Gastroesophageal sphincter (tissue), 4 donors: ENCODE data around the gene ZNF829. TPM values are rescaled to one million over a fixed set of nuclear protein-coding genes. Genes with fewer than 3 reads are reported as not detected.

ENCODE experiments used
- ATAC-seq: fragments of 150-250 bp; one replicate; pipeline ENCODE4 v1.9.1; 2016; ENCODE audit warnings: mild to moderate bottlenecking, moderate library complexity
- H3K27ac ChIP-seq, 4 donors: fragments of 200-600 bp; sonication (generic) in 3 of 4; 1 replicate in 3 of 4; 2 replicates in 1 of 4; pipeline ENCODE4 v1.5.1; 2016 to 2019
- H3K27me3 ChIP-seq: fragments of 200-600 bp; sonication (generic); one replicate; pipeline ENCODE4 v1.5.1; 2019
- H3K36me3 ChIP-seq, 2 donors: fragments of 200-600 bp; sonication (generic); one replicate each; pipeline ENCODE4 v1.5.1; 2019; ENCODE audit warnings: control low read depth in 1 of 2
- H3K4me1 ChIP-seq, 3 donors: fragments of 200-600 bp; sonication (generic); 1 replicate in 2 of 3; 2 replicates in 1 of 3; pipeline ENCODE4 v1.5.1; 2016 to 2019; ENCODE audit warnings: control low read depth in 2 of 3
- H3K4me3 ChIP-seq, 2 donors: fragments of 200-600 bp; sonication (generic); one replicate each; pipeline ENCODE4 v1.5.1; 2019; ENCODE audit warnings: mild to moderate bottlenecking in 1 of 2, moderate library complexity in 1 of 2
- H3K9me3 ChIP-seq, 3 donors: fragments of 200-600 bp; sonication (generic); one replicate each; pipeline ENCODE4 v1.5.1; 2017 to 2019; ENCODE audit warnings: control low read depth in 2 of 3
- CTCF ChIP-seq, 4 experiments: fragments of 200-600 bp in 2 of 4; fragments of 450-650 bp in 2 of 4; sonication (generic) in 1 of 4; IDR thresholded peaks; one replicate each; pipeline ENCODE4 v1.5.1; 2017 to 2019; ENCODE audit warnings: antibody characterized with exemption in 4 of 4, mild to moderate bottlenecking in 2 of 4, moderate library complexity in 2 of 4
- EP300 ChIP-seq: sonication (generic); formaldehyde crosslinking; IDR thresholded peaks from one replicate; pipeline ENCODE4 v1.6.1; 2017; ENCODE audit warnings: antibody characterized with exemption, mild to moderate bottlenecking
- POLR2A ChIP-seq, 2 donors: fragments of 450-650 bp; IDR thresholded peaks; one replicate each; pipeline ENCODE4 v1.6.1; 2017; ENCODE audit warnings: antibody characterized with exemption in 2 of 2, mild to moderate bottlenecking in 2 of 2, moderate library complexity in 1 of 2
- POLR2AphosphoS5 ChIP-seq: sonication (generic); formaldehyde crosslinking; IDR thresholded peaks from one replicate; pipeline ENCODE4 v1.6.1; 2017; ENCODE audit warnings: antibody characterized with exemption
- WGBS, 2 donors: methylation state at CpG; one replicate each; pipeline ENCODE4 v1.1.5; 2018; ENCODE audit warnings: low coverage in 1 of 2; 5-methylcytosine and 5-hydroxymethylcytosine counted together
- total RNA-seq, 4 donors: library from RNA; depleted of rRNA; stranded (reverse); fragments of >200 nt; gene quantifications; one replicate each; pipeline ENCODE4 v1.1.0, GENCODE V29; 2016

Gene ZNF829
- 1 to 10 TPM; 2.3 to 6.9 (median 4.1) TPM for total RNA-seq

GRCh38 chr19:36915992-36916830 is at the start of gene ZNF829, which contains the start of gene ZNF568:
Gene ZNF829 (minus strand): TSS chr19:36916291. CDS start chr19:36915167, 1,124 bp downstream.
Gene ZNF568 (plus strand): TSS chr19:36916332. CDS start chr19:36922771, 6,439 bp downstream.
- 0 to 1% methylated on average over 17 to 22 of the region's 57 CpGs for WGBS, 2 donors
- TF ChIP-seq POLR2A (IDR thresholded peaks at IDR 0.05) (peak in 1 of 2 donors; percentile 15), CTCF (IDR thresholded peaks at IDR 0.05) (peak in 3 of 4 experiments; percentile 56 to 72 (median 64)), POLR2AphosphoS5 (no peak)
- Histone ChIP-seq H3K36me3 (peaks cover 0 to 64% of the 10 kb centered on the region in 2 donors), H3K27me3 (no peaks in the 10 kb centered on the region), H3K4me3 (peak within 1 kb of the TSS; percentile 79 to 85), H3K27ac (peak within 1 kb of the TSS; percentile 80 to 97 (median 94)), H3K4me1 (peaks cover 0 to 23% (median 7%) of the 10 kb centered on the region in 3 donors), H3K9me3 (peaks cover 0 to 7% (median 0%) of the 10 kb centered on the region in 3 donors)
- peak; percentile 98 for ATAC-seq

- H3K27ac ChIP-seq = no peak overlapping the region
- ATAC-seq = no peak
- WGBS, 2 donors = 0 to 13% methylated on average over 2 of the region's 2 CpGs
- H3K9me3 ChIP-seq = peaks cover 0 to 34% (median 3%) of the 10 kb centered on the region in 3 donors
- no peak for TF ChIP-seq EP300
- TF ChIP-seq CTCF (IDR thresholded peaks at IDR 0.05) = no peak
- TF ChIP-seq POLR2AphosphoS5 = no peak
- TF ChIP-seq POLR2A (IDR thresholded peaks at IDR 0.05) = no peak
- no peaks in the 10 kb centered on the region for H3K27me3 ChIP-seq
- H3K4me3 ChIP-seq = no peak overlapping the region
- H3K36me3 ChIP-seq = peaks cover 0 to 25% of the 10 kb centered on the region in 2 donors
- peaks cover 0 to 4% (median 0%) of the 10 kb centered on the region in 3 donors for H3K4me1 ChIP-seq
Measured at GRCh38 chr19:36963280-36963679, 47.2 kb upstream of the ZNF829 start.

GRCh38 chr19:36962346-36962745 is 46.3 kb upstream of the ZNF829 start:
- TF ChIP-seq POLR2AphosphoS5 = no peak
- TF ChIP-seq CTCF (IDR thresholded peaks at IDR 0.05) = no peak
- no peak for TF ChIP-seq POLR2A (IDR thresholded peaks at IDR 0.05)
- TF ChIP-seq EP300 = no peak
- WGBS, 2 donors = 80 to 85% methylated on average over 1 to 6 of the region's 6 CpGs
- no peak overlapping the region for H3K4me3 ChIP-seq
- H3K27ac ChIP-seq = no peak overlapping the region
- H3K36me3 ChIP-seq = peaks cover 0 to 25% of the 10 kb centered on the region in 2 donors
- H3K9me3 ChIP-seq = peaks cover 0 to 36% (median 3%) of the 10 kb centered on the region in 3 donors
- H3K27me3 ChIP-seq = no peaks in the 10 kb centered on the region
- no peak for ATAC-seq
- H3K4me1 ChIP-seq = peaks cover 0 to 4% (median 0%) of the 10 kb centered on the region in 3 donors

GRCh38 chr19:36950335-36951119 is 34.4 kb upstream of the ZNF829 start:
- peaks cover 0 to 92% (median 2%) of the 10 kb centered on the region in 3 donors for H3K9me3 ChIP-seq
- 94 to 100% methylated on average over 3 to 5 of the region's 5 CpGs for WGBS, 2 donors
- no peaks in the 10 kb centered on the region for H3K27me3 ChIP-seq
- H3K4me1 ChIP-seq = no peaks in the 10 kb centered on the region
- no peak for ATAC-seq
- peaks cover 19 to 85% of the 10 kb centered on the region in 2 donors for H3K36me3 ChIP-seq
- no peak overlapping the region for H3K4me3 ChIP-seq
- TF ChIP-seq POLR2AphosphoS5 = no peak
- no peak for TF ChIP-seq POLR2A (IDR thresholded peaks at IDR 0.05)
- no peak for TF ChIP-seq CTCF (IDR thresholded peaks at IDR 0.05)
- TF ChIP-seq EP300 = no peak
- H3K27ac ChIP-seq = no peak overlapping the region
